HG02623 (cell line): Measurements from ENCODE around the gene ARHGAP45.

Experiments used
- ATAC-seq: cut with Tn5 transposase; IDR thresholded peaks from one replicate; pipeline ENCODE4 v1.9.1; 2021; ENCODE audit warnings: moderate library complexity; ENCODE audit not compliant: unreplicated experiment

The ARHGAP45 gene

DNA sequence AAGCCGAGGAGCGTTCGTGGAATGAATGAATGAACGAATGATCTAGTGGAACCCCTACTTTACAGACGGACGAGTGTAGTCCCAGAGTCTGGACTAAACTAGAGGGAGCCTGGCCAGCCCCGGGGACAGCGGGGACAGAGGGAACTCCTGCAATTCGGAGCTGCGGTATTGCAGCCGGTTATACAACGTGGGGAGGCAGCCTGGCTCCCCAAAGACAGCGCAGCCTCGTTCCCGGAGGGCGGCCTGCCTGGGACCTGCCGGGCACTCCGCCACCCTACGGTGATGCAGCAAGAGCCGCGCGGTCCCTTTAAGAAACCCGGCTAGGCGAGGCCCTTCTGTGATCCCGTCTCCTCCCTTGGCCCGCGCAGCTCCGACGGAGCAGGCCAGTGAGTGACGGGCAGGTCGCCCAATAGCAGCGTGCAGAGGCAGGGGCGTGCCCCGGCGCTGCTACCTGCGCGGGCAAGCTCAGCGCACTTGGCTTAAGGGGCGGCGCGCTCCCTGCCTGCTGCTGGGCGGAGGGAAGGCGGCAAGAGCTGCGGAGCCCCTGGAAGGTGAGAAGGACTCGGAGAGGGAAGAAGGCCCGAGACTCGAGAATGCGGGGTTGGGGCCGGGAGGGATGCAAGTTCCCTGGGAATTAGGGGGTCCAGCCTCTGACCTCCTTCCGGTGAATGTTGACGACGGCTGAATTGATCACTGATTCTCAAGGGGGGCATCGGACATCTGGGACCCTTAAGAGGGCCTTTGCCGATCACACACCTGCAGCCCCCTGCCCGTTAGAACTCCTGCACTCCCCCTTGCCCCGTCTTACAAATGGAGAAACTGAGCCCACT, 27.1 kb upstream of the ARHGAP45 start, which contains the start of gene ABCA7:
ABCA7 (plus strand) TSS at position 462 of the 830 bp plus-strand sequence. CDS start 1,255 bp downstream, outside the sequence.
- peak; percentile 78 for ATAC-seq

GRCh38 chr19:1040476-1041271, 26.3 kb upstream of the ARHGAP45 start:
- ATAC-seq: peak; percentile 50

DNA sequence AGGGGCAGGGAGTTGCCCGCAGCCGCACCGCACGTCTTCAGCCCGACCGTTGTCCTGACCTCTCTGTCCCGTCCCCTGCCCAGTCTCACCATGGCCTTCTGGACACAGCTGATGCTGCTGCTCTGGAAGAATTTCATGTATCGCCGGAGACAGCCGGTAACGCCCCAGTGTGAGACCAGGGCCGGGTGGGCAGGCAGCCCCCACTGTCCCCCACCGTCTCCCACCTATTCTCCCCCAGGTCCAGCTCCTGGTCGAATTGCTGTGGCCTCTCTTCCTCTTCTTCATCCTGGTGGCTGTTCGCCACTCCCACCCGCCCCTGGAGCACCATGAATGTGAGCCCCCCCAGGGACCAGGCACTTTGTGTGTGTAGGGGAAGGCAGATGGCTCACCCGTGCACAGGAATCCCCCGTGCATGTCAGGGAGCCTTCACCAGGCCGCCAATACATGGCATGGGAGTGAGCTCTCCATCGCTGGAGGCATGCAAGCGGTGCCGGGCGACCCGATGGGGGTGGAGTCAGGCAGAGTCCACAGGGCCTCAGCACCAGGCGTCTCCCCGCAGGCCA, 25.6 kb upstream of the ARHGAP45 start:
- no peak for ATAC-seq

- ATAC-seq: no peak
Measured at GRCh38 chr19:1041835-1042685, 24.9 kb upstream of the ARHGAP45 start.

DNA sequence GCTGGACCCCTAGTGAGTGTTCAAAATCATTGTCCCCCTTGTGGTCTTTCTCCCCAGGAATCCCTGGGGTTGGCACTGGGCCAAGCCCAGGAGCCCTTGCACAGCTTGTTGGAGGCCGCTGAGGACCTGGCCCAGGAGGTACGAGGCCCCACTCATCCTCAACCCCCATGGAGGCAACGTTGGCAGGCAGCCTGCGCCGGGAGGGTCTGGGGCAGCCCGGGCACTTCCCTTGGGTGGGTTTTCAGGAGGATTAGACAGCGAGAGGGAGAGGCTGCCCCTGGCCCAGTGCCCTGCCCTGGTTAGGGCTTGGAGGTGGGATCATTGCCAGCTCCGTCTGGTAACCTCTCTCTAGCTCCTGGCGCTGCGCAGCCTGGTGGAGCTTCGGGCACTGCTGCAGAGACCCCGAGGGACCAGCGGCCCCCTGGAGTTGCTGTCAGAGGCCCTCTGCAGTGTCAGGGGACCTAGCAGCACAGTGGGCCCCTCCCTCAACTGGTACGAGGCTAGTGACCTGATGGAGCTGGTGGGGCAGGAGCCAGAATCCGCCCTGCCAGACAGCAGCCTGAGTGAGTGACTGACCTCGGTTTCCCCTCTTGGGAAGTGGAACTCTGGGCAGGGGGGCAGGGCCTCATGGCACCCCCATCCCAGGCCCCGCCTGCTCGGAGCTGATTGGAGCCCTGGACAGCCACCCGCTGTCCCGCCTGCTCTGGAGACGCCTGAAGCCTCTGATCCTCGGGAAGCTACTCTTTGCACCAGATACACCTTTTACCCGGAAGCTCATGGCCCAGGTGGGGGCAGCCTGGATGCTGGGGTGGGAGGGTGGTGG, 24.1 kb upstream of the ARHGAP45 start:
- no peak for ATAC-seq

DNA sequence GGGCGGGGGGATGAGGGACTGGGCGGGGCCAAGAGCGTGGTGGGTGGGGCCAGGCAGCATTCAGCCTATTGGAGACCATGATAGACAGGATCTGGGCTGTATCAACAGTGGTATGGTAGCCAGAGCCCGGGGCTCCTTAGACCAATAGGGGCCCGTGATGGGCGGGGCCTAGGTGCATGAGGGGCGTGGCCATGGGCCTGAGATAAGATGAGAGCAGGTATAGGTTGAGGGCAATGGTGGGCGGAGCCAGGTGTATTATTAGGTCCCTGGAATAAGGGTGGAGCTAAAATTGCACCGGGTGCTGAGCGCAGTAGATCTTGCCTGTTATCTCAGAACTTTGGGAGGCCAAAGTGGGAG, 21.7 kb upstream of the ARHGAP45 start:
- no peak for ATAC-seq

DNA sequence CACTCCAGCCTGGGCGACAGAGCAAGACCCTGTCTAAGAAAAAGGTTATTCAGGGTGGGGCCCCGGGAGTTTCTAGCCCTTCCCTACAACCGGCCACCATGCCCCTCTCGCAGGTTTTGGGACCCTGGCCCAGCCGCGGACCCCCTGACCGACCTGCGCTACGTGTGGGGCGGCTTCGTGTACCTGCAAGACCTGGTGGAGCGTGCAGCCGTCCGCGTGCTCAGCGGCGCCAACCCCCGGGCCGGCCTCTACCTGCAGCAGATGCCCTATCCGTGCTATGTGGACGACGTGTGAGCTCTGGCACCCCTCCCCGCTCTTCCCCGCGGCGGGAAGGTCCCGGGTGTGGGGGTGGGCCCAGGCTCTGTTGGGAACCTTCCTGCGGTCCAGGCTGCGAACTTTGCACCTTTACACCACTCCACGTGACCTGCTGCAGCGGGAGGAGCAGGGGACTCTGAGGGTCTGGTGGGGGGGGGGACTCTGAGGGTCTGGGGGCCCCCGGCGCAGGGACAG, 20.8 kb upstream of the ARHGAP45 start:
- no peak for ATAC-seq

- ATAC-seq: no peak
Measured at GRCh38 chr19:1046836-1047695, 19.9 kb upstream of the ARHGAP45 start.

- no peak for ATAC-seq
Measured at GRCh38 chr19:1047696-1048147, 19.2 kb upstream of the ARHGAP45 start.

DNA sequence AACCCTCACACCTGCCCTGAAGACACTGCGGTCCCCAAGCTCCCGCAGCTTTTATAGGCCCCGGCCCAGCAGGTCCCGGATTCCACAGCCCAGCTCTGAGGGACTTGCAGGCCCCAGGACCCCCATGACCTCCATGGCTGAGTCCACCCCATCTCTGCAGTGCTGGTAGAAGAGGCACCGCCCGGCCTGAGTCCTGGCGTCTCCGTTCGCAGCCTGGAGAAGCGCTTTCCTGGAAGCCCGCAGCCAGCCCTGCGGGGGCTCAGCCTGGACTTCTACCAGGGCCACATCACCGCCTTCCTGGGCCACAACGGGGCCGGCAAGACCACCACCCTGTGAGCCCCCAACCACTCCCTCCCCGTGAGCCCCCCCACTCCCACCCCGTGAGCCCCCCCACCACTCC, 17.9 kb upstream of the ARHGAP45 start:
- no peak for ATAC-seq

DNA sequence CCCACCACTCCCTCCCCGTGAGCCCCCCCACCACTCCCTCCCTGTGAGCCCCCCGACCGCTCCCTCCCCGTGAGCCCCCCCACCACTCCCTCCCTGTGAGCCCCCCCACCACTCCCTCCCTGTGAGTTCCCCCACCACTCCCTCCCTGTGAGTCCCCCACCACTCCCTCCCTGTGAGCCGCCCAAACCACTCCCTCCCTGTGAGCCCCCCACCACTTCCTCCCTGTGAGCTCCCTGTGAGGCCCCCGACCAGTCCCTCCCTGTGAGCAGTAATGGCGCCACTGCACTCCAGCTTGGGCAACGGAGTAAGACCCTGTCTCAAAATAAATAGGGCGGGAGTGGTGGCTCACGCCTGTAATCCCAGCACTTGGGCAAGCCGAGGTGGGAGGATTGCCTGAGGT, 17.2 kb upstream of the ARHGAP45 start:
- no peak for ATAC-seq

DNA sequence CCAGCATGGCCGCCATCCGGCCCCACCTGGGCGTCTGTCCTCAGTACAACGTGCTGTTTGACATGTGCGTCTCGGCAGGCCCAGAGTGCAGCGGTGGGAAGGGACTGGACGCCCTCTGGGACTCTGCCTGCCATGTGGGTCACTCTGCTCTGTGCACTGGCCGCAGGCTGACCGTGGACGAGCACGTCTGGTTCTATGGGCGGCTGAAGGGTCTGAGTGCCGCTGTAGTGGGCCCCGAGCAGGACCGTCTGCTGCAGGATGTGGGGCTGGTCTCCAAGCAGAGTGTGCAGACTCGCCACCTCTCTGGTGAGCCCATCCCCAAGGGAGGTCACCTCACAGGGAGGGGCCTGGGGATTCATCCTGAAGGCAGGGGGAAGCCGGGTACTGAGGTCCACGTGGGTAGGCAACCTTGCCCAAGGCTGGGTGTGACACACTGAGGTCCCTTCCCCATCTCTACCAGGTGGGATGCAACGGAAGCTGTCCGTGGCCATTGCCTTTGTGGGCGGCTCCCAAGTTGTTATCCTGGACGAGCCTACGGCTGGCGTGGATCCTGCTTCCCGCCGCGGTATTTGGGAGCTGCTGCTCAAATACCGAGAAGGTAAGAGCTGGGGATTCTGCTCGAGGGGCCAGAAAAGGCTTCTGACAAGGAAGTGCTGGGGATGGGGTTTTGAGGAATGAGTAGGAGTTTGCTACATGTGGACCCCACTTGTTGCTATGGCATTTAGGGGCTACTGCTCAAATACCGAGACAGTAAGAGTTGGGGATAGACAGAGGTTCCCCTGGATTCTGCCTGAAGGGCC, 15.8 kb upstream of the ARHGAP45 start:
- ATAC-seq: no peak

DNA sequence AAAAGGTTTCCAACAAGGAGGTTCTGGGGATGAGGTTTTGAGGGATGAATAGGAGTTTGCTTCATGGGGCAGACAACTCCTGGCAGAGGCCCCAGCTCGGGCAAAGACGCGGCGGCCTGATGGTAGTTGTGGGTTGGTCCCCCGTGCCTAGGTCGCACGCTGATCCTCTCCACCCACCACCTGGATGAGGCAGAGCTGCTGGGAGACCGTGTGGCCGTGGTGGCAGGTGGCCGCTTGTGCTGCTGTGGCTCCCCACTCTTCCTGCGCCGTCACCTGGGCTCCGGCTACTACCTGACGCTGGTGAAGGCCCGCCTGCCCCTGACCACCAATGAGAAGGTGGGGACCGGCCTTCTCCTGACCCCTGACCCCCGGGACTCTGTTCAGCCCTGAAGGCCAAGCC, 15.2 kb upstream of the ARHGAP45 start:
- no peak for ATAC-seq

GRCh38 chr19:1052349-1052975, 14.5 kb upstream of the ARHGAP45 start:
- ATAC-seq: no peak

DNA sequence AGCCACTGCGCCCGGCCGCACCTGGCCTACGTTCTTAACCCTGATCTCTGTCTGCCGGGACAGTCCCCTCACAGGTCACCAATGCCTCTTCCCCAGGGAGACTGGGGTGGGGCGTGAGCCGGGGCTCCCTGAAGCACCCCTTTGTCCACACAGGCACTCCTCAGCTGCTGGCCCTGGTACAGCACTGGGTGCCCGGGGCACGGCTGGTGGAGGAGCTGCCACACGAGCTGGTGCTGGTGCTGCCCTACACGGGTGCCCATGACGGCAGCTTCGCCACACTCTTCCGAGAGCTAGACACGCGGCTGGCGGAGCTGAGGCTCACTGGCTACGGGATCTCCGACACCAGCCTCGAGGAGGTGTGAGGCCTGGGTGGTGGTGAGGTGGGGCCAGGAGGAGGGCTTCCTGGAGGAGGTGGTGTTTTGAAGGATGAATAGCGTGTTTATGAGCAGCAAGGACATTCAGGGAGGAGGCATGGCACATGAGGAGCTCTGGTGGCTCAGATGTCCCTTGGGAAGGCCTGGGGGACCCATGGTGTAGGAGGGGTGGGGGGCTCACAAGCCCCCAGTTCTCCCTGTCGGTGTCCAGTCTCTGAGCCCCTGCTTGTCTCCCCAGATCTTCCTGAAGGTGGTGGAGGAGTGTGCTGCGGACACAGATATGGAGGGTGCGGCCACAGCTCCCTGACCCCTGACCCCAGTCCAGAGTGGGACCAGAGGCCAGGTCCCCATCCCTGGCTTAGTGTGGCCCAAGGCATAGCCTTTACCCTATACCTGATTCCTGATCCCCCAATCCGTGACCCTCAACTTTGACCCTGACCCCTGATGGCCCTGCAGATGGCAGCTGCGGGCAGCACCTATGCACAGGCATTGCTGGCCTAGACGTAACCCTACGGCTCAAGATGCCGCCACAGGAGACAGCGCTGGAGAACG, 13.5 kb upstream of the ARHGAP45 start:
- ATAC-seq: no peak
